DMS114 treated with DMSO at 0.1 percent for 48 hours (cell line): ENCODE data around the gene BMERB1.
A peak's percentile ranks its signal among the peaks of the same experiment; 100 is the strongest.
"Not testable (repeated sequence)": the region's sequence is repeated elsewhere in the genome, so short reads cannot be mapped to it uniquely, and the experiment has no call there.

Source experiments
- DNase-seq: peaks from one replicate; lab custom pipeline; 2025; ENCODE audit not compliant: unreplicated experiment; lab: John Stamatoyannopoulos, UW

The BMERB1 gene

GRCh38 chr16:15434425-15435215, at the start of gene BMERB1:
BMERB1 (plus strand) TSS chr16:15434588; CDS start chr16:15434654, 66 bp downstream.
- peak; percentile 44 for DNase-seq

GRCh38 chr16:15388060-15388459, 46.3 kb upstream of the BMERB1 start:
- not testable (repeated sequence) for DNase-seq

- not testable (repeated sequence) for DNase-seq
Observed at GRCh38 chr16:15389916-15390315, 44.5 kb upstream of the BMERB1 start.

- DNase-seq, result not testable (repeated sequence)
Observed at GRCh38 chr16:15393025-15393424, 41.4 kb upstream of the BMERB1 start.

- peak; percentile 42 for DNase-seq
Observed at GRCh38 chr16:15395631-15396508, 38.5 kb upstream of the BMERB1 start, which contains the start of gene MPV17L. MPV17L (plus strand) TSS chr16:15395754; CDS start chr16:15395898, 144 bp downstream.

- DNase-seq, result not testable (repeated sequence)
Observed at GRCh38 chr16:15396509-15396829, 37.9 kb upstream of the BMERB1 start.

- DNase-seq, result no peak
Observed at GRCh38 chr16:15396948-15397594, 37.3 kb upstream of the BMERB1 start.

- DNase-seq, result no peak
Observed at GRCh38 chr16:15398618-15399316, 35.6 kb upstream of the BMERB1 start.

GRCh38 chr16:15399317-15399716, 35.1 kb upstream of the BMERB1 start:
- no peak for DNase-seq

GRCh38 chr16:15400314-15400713, 34.1 kb upstream of the BMERB1 start:
- not testable (repeated sequence) for DNase-seq

- no peak for DNase-seq
Observed at GRCh38 chr16:15401972-15402371, 32.4 kb upstream of the BMERB1 start.

GRCh38 chr16:15403392-15403995, 30.9 kb upstream of the BMERB1 start:
- no peak for DNase-seq

GRCh38 chr16:15404091-15404490, 30.3 kb upstream of the BMERB1 start:
- not testable (repeated sequence) for DNase-seq

- no peak for DNase-seq
Observed at GRCh38 chr16:15404792-15405191, 29.6 kb upstream of the BMERB1 start.

GRCh38 chr16:15407756-15408155, 26.6 kb upstream of the BMERB1 start:
- DNase-seq, result not testable (repeated sequence)

- DNase-seq, result not testable (repeated sequence)
Observed at GRCh38 chr16:15409476-15409875, 24.9 kb upstream of the BMERB1 start.

GRCh38 chr16:15415511-15415985, 18.8 kb upstream of the BMERB1 start:
- no peak for DNase-seq

GRCh38 chr16:15417197-15417596, 17.2 kb upstream of the BMERB1 start:
- no peak for DNase-seq

GRCh38 chr16:15418206-15418605, 16.2 kb upstream of the BMERB1 start:
- DNase-seq, result no peak

GRCh38 chr16:15421696-15422095, 12.7 kb upstream of the BMERB1 start:
- not testable (repeated sequence) for DNase-seq
